Measurements from ENCODE around the gene CPNE4. TPM values are rescaled to one million over a fixed set of nuclear protein-coding genes. Genes with fewer than 3 reads are reported as not detected.

The CPNE4 gene
- total and polyA plus RNA-seq, 2 donors (not counting 3 experiments of a cell fraction or from before 2014, with no cell fraction given) = not detected

- TF ChIP-seq FOS (IDR thresholded peaks at IDR 0.05; ENCODE audit: borderline replicate concordance, insufficient read depth, low read length) (no peak), JUN (IDR thresholded peaks at IDR 0.05; ENCODE audit: borderline replicate concordance, insufficient read depth, insufficient read length, low read depth) (no peak), POLR2A (IDR thresholded peaks at IDR 0.05; ENCODE audit: low read depth, low read length) (no peak), EZH2 (IDR thresholded peaks at IDR 0.05; ENCODE audit: borderline replicate concordance, low read depth, low read length, severe bottlenecking) (no peak)
These were observed 295.6 kb downstream of the CPNE4 start for GRCh38 chr3:131739211-131739610.

GRCh38 chr3:131738095-131738494, 296.7 kb downstream of the CPNE4 start:
- dilution Hi-C loops (cut with MboI; ENCODE audit: extremely low pct_ligation_motif_present, low sequenced_read_pairs) (no loop called here), intact Hi-C loops (cut with micrococcal nuclease) (no loop called here)
- no TSS peak for BruUV-seq (replicated peaks)
- Histone ChIP-seq H3K4me1 (ENCODE audit: control insufficient read depth, extremely low read depth, insufficient read depth, low read length) (no peaks in the 10 kb centered on the region), H3K9ac (replicated peaks; ENCODE audit: extremely low read depth, insufficient read depth, low read length) (no peak overlapping the region), H3K27ac (ENCODE audit: insufficient read depth, low read depth, low read length) (no peak overlapping the region), H3K9me1 (replicated peaks; ENCODE audit: control insufficient read depth, extremely low read depth, insufficient read depth, low read length) (no peaks in the 10 kb centered on the region), H3K27me3 (ENCODE audit: control insufficient read depth in 2 of 2, insufficient read depth in 2 of 2, low read length in 2 of 2) (no peaks in the 10 kb centered on the region), H4K20me1 (replicated peaks; ENCODE audit: control insufficient read depth, extremely low read depth, insufficient read depth, low read length) (no peaks in the 10 kb centered on the region), H3K4me3 (replicated peaks in 1 of 3; ENCODE audit: insufficient read depth in 1 of 3, low read depth in 1 of 3, low read length in 3 of 3) (no peak overlapping the region), H2AFZ (ENCODE audit: low read depth, low read length) (no peak overlapping the region), H3K36me3 (ENCODE audit: control insufficient read depth in 2 of 2, extremely low read depth in 1 of 2, insufficient read depth in 2 of 2, low read length in 2 of 2) (no peaks in the 10 kb centered on the region), H3K9me3 (replicated peaks; ENCODE audit: control insufficient read depth, insufficient read depth, low read length) (no peaks in the 10 kb centered on the region), H3K4me2 (ENCODE audit: insufficient read depth, low read length) (no peak overlapping the region), H3K79me2 (ENCODE audit: control insufficient read depth, insufficient read depth, low read length) (no peaks in the 10 kb centered on the region)
- no peak for TF ChIP-seq CTCF (IDR thresholded peaks at IDR 0.05; ENCODE audit: extremely low read depth in 1 of 2, insufficient read depth in 1 of 2, low read depth in 1 of 2, low read length in 2 of 2)
- FAIRE-seq (no peak), DNase-seq (ENCODE audit: low read depth, low spot score) (no peak)
- CTCF ChIA-PET = no interaction called here
- POLR2A ChIA-PET = no interaction called here

More at GRCh38 chr3:131739211-131739610, 295.6 kb downstream of the CPNE4 start:
- ChIA-PET CTCF (no interaction called here), POLR2A (no interaction called here)
- BruUV-seq (replicated peaks) = no TSS peak
- H3K4me1 ChIP-seq (ENCODE audit: control insufficient read depth, extremely low read depth, insufficient read depth, low read length) = no peaks in the 10 kb centered on the region
- no peak overlapping the region for H3K4me2 ChIP-seq (ENCODE audit: insufficient read depth, low read length)
- H3K79me2 ChIP-seq (ENCODE audit: control insufficient read depth, insufficient read depth, low read length) = no peaks in the 10 kb centered on the region
- no peaks in the 10 kb centered on the region for H3K27me3 ChIP-seq (ENCODE audit: control insufficient read depth in 2 of 2, insufficient read depth in 2 of 2, low read length in 2 of 2)
- H3K9ac ChIP-seq (replicated peaks; ENCODE audit: extremely low read depth, insufficient read depth, low read length) = no peak overlapping the region
- dilution Hi-C loops (cut with MboI; ENCODE audit: extremely low pct_ligation_motif_present, low sequenced_read_pairs) (no loop called here), intact Hi-C loops (cut with micrococcal nuclease) (no loop called here)
- H3K4me3 ChIP-seq (replicated peaks in 1 of 3; ENCODE audit: insufficient read depth in 1 of 3, low read depth in 1 of 3, low read length in 3 of 3) = no peak overlapping the region
- H3K9me1 ChIP-seq (replicated peaks; ENCODE audit: control insufficient read depth, extremely low read depth, insufficient read depth, low read length) = no peaks in the 10 kb centered on the region
- FAIRE-seq = no peak
- DNase-seq (ENCODE audit: low read depth, low spot score) = no peak
- no peaks in the 10 kb centered on the region for H4K20me1 ChIP-seq (replicated peaks; ENCODE audit: control insufficient read depth, extremely low read depth, insufficient read depth, low read length)
- no peaks in the 10 kb centered on the region for H3K36me3 ChIP-seq (ENCODE audit: control insufficient read depth in 2 of 2, extremely low read depth in 1 of 2, insufficient read depth in 2 of 2, low read length in 2 of 2)
- H3K27ac ChIP-seq (ENCODE audit: insufficient read depth, low read depth, low read length) = no peak overlapping the region
- H3K9me3 ChIP-seq (replicated peaks; ENCODE audit: control insufficient read depth, insufficient read depth, low read length) = no peaks in the 10 kb centered on the region
- H2AFZ ChIP-seq (ENCODE audit: low read depth, low read length) = no peak overlapping the region

Measured in endothelial cell of umbilical vein (primary cell).